ENCODE measurements around the gene RPL15.
A peak's percentile ranks its signal among the peaks of the same experiment; 100 is the strongest.

RPL15 gene

DNA sequence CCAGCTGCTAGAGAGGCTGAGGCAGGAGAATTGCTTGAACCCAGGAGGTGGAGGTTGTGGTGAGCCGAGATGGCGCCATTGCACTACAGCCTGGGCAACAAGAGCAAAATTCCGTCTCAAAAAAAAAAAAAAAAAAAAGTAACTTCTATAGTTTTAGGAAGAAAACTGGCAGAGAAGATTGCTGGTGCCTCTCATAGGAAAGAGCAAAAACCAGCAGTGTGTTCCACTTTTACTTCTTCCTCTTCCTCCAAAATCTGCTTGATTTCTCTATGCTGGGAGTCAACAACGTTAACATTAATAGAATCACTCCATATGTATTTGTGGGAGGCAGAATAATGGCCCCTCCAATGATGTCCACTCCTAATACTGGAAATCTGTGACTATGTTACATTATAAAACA lies 15.6 kb downstream of the RPL15 start:
- no peak for DNase-seq

DNA sequence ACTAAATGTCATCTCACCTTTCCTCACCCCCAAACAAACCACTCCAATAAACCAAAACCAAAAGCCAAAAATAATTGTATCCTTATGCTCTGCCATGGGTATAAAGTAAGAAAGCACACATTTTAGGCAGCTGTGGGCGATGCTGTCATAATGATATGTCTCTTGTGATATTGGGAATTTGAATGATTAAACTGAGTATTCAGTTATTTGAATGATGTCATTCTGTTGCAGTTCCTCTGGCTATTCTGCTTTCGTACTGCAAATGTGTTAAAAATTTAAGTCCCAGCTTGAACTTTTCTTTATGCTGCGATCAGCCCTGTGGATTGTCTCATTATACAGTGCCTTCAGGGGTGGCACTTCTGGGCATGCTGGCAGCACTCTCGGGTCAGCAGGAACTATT lies 17.3 kb downstream of the RPL15 start:
- DNase-seq: no peak

DNA sequence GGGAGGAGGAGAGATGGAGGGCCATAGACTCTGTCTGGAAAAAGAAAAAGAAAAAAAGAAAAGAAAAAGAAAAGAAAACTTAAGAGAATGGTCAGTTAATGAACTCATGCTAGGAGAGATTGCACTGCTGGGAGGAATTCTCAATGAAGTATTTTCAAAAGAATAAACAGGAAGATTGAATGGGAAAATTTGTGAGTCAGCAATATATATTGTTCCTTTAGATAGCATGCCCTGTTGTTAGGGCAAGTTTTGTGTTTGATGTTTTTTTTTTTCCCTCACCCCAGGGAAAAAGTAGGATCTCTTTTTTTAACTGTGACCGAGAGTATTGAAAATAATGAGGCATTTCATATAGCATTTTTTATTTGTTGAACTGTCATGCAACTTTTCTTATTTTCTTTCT lies 20.4 kb downstream of the RPL15 start:
- DNase-seq: no peak

DNA sequence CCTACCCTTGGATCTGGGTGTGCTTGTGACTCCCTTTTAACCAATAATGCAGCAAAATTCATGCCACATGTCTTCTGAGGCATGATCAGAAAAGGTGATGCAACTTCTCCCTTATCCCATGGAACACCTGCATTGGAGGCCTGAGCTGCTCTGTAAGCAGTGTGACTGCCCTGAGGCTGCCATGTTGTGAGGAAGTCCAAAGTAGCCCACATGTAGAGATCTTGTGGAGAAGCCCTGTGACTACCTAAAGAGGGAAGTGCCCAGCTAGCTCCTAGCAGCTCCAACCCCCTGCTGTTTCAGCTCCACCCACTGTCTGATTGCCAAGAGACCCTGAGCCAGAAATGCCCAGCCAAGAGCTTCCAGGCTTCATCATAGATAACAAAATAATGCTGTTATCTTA lies 21.8 kb downstream of the RPL15 start:
- DNase-seq: no peak

DNA sequence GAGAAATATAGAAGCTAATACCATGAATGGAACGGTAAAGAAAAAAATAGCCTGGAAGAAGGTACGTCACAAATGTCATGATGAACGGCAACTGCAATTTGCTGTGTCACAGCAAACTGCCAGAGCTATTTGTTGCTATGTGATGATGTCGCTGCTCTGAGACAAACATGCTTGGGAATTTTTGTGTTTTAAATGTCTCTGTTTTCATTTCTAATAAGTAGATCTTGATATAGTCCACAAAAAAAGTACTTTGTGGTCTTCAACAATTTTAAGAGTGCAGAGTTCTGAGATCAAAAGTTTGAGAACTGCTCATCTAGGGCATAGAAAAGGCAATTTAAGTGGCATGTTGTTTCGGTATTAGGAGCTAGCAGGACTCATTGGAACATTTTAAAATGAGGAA lies 23.8 kb downstream of the RPL15 start:
- no peak for DNase-seq

DNA sequence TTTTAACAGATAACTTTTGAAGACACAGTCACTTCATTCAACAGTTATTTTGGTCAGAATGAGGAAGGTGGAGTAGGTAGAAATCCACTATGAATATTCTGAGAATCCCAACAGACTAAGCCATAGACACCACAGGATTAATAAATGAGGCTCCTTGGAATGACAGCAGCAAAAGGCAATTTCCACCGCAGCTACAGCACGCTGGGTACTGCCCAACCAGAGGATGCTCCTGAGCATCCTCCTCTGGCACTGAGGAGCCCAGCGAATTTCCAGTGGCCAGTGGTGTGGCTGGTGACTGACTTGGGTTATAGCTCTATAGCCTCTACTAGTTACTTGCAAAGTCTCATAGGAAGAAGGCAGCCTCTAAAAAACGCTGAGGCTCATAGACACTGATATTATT lies 24.5 kb downstream of the RPL15 start:
- no peak for DNase-seq

DNA sequence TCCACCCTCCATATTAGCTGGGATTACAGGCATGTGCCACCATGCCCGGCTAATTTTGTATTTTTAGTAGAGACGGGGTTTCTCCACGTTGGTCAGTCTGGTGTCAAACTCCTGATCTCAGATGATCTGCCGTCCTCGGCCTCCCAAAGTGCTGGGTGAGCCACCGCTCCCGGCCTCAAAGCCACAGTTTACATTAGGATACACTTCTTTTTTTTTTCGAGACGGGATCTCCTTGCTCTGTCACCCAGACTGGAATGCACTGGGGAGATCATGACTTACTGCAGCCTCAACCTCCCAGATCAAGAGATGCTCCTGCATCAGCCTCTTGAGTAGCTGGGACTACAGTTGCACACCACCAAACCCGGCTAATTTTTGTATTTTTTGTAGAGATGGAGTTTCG lies 25.6 kb downstream of the RPL15 start:
- DNase-seq: no peak

DNA sequence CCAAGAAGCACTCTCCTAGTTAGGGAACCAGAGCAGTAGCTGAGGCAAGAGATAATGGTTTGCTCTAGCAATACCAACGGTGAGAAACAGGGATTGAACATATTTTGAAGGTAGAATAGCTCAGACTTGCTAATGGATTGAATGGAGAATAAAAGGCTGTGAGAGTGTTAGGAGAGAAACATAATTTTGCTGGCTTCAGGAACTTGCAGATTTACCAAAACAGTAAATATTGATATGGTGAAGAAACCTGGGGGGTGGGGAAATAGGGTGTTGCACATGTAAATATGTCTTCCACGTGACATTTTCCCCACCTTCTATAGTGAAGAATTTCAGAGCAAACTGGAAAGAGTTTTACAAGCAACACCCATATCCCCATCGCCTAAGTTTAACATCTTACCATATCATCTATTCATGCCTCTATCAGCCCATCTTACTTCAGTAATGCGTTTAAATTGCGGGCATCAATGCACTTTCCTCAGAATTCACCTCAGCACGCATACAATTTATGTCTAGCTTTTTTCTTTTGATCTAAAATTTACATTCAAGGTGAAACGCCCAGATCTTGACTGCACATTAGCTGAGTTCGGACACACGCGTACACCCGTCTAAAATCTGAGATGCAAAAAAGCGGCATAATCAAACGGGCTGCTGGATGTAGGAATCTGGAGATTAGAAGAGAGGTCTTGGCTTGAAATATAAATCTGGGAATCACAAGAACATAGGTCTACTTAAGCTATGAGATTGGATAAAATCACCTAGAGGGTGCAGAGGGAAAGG lies 27.3 kb downstream of the RPL15 start:
- no peak for DNase-seq

DNA sequence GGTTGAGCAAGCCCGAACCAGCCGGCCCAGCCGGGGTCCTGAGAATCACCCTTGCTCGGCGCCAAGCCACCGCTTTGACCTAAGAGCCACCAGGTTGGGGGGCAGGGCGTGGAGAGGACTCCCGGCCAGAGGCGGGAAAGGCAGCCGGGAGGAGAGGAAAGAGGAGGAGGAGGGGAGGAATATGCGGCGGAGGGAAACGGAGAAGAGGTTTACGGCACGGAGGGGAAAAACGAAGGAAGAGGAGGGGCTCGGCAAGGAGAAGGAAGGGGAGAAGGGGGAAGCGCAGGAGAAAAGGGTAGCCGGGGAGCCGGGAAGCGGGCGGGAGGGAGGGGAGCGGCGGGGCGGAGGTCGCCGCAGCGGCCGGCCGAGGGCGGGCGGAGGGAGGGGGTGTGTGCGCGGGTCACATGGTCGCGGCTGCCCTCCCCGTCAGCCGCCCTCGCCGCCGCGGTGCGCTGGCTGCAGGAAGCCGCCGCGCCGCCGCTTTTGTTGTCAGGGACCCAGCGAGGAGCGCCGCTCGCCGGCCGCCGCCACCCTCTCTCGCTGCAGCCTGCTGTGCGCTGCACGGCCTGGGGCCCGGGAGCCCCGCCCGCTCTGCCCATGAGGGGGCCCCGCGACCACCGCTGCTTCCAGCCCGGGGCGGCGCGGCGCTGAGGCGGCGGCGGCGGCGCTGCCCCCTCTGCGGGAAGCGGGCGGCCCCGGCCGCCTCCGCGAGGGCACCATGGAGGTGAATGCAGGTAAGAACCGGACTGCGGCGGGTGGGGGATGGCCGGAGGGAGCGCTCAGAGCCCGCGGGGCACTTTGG lies 28.1 kb downstream of the RPL15 start, which contains the start of gene NR1D2:
NR1D2 (plus strand) TSS at position 426 of the 802 bp plus-strand sequence; CDS start at position 719, 293 bp downstream.
- DNase-seq: peak; percentile 56

DNA sequence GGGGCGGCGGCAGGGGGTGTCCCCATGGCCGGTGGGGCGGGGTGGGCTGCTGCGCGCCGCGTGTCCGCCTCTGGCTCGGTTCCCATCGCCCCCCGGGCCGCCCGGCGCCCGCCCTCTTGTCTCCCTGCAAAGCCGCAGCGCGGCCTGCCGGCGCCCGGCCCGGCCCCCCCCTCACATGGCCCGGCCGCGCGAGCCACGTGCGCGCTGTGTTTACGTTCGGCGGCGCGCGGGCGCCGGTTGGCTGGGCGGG lies 28.7 kb downstream of the RPL15 start:
- DNase-seq: no peak

DNA sequence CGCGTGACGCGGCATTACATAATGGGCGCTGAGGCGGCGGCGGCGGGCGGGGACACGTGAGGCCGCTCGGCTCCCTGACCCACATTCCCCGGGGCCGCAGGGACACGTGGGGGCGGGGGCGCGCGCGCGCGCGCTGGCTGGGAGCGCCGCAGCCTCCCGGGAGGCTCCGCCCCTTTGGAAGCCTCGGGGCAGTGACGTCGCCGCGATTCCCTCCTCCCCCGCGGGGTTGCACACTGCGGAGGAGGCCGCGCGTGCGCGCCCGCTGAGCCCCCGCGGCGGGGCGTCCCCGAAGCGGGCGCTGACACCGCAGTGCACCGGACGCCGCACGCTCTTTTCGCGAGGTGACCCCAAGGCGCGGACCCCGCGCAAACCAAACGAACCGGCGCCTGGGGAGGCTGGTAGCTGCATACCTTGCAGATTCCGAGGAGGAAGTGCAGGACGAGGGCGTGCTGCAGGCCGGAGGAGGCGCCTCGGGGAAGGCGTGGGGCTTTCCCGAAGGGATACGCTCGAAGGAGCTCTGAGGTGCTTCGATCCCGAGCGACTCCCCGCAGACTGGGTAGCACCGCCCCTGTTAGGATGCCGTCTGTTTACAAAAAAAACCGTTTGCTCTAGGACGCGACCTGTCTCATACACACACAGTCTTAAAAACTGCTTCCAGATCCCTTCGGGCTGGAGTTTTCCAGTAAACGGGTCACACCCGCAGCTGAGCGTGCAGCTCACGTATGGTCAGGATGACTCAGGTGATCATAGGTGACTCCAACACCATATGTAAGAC lies 29.2 kb downstream of the RPL15 start:
- peak; percentile 84 for DNase-seq

DNA sequence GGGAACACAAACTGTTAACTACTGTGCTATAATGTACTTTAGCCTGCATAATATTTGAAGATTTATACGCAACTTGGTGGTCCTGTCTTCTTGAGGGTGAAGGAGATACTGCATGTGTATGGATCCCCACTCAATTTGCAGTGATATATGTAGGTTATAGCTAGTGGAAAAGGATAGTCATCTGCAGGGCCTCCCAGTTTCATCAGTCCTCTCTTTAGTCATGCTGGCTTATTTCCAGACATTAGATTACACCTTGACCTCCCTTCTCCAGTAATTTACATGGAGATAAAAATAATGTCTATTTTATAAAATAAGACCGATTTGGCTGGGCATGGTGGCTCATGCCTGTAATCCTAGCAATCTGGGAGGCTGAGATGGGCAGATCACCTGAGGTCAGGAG lies 31.8 kb downstream of the RPL15 start:
- DNase-seq: no peak

DNA sequence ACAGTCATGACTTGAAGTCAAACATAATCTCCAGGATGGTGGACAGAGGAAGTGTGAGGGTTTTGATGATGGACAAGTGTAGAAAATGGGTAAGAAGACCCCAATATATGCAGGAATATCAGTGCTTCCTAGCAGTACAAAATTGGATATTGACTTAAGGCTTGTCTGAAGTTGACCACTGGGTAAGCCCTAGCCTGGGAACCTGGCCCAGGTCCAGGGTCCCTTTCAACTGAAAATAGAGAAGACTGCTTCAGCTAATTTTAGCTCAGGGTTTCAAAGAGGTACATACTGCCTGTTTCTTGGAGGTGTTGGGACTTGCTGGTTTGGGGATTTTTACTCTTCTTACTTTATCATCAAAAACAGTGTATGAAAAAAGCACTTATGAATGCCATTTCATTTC lies 32.9 kb downstream of the RPL15 start:
- no peak for DNase-seq

DNA sequence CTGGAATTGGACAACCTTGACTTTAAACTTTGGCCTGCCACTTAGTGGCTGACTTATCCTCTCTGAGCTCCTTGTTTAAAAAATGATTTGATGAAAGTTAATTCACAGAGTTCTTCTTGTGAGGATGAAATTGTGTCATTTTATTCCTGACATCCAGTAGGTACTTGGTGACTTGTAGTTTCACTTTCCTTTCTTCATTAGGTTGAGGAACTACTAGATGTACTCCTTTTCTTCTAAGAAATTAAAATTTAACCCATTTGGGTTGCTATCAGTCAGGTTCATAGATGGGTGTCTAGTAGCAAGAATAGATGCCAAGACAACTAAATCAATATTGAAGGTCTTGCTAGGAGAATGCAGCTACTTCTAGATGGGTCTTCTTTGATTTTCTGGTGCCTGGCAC lies 33.4 kb downstream of the RPL15 start:
- no peak for DNase-seq

DNA sequence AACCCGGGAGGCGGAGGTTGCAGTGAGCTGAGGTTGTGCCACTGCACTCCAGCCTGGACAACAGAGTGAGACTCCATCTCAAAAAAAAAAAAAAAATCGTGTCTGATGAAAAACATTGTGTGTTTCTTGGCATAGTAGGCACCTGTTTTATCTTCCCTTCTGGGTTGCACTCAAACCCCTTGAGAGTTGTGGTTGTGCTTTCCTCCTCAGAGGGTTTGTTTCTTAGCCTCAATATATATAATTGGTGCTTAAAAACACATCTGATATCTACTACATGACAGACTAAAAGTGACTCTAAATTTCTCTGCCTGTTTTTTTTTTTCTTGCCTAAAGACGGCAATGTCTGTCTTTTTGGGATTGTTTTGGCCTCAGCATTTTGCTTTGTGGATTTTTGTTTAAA lies 35.7 kb downstream of the RPL15 start:
- no peak for DNase-seq

DNA sequence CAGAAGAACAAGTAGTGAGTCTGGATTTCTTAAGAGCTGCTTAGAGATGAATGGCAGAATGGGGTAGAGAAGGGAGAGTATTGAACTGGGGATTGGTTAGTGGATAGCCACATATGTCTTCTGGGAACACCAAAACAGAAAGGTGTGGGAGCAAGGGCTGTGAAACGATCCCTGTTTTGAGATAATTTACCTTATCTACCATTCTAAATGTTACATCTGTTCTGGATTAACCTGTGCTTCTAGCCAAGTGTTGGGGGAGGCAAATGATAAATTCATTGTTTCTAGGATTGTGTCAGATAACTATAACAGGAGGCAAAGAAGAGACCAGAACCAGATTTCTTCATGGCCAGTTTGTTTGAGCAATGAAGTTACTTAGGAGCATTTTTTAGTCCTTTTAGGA lies 36.6 kb downstream of the RPL15 start:
- no peak for DNase-seq

DNA sequence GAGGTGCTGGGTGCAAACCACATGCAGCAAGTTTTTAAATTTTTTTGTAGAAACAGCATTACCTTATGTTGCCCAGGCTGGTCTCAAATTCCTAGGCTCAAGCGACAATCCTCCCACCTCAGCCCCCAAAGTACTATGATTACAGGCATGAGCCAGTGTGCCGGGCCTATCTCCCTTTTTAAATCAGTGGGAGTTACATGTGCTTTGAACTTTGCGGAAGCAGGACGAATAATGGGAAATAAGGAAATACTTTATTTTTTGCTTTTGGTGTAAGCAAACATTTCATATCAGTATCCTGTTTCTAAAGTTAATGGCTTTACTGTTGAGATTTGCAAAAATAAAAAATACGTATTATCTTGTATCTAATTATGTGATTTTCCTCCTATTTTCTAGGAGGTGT lies 37.2 kb downstream of the RPL15 start:
- DNase-seq: no peak

DNA sequence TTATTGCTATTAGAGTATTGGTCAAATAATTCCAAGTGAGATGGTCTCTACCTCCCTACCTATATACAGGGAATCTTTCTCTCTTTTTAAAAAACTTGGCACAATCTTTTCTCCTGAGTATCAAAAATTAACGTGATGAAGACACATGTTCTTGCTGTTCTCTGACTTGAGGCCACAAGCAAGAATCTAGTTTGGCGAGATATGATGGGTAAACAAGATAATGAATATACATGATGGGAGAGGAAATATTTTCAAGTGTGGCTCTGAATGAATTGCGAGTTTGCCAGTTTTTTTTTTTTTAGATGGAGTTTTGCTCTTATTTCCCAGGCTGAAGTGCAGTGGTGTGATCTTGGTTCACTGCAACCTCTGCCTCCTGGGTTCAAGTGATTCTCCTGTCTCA lies 39.8 kb downstream of the RPL15 start:
- no peak for DNase-seq

DNA sequence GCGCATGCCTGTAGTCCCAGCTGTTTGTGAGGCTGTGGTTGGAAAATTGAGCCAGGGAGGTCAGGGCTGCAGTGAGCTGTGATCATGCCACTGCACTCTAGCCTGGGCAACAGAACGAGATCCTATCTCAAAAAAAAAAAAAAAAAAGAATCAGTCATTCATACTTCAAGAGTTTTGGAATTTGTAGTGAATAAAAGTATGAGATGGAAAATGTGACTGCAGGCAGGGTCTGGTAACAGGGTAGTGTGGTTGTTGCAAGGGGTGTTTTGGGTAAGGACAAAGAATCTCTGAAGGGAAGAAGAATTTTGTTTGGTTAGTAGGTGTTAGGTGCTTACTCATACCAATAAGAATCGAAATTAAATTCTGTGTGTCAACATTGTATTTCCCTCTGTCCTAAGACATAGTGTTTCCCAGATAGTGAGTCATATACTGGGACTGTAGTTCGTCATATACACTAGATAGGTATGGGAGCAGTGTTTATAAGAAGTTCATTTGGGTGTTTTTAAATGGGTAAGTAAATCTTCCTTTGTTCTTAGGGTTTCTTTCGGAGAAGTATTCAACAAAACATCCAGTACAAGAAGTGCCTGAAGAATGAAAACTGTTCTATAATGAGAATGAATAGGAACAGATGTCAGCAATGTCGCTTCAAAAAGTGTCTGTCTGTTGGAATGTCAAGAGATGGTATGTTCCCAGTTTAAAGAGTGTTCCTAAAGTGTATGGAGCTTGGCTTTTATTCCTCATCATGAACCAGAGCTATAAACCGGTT lies 42.4 kb downstream of the RPL15 start:
- DNase-seq: no peak

DNA sequence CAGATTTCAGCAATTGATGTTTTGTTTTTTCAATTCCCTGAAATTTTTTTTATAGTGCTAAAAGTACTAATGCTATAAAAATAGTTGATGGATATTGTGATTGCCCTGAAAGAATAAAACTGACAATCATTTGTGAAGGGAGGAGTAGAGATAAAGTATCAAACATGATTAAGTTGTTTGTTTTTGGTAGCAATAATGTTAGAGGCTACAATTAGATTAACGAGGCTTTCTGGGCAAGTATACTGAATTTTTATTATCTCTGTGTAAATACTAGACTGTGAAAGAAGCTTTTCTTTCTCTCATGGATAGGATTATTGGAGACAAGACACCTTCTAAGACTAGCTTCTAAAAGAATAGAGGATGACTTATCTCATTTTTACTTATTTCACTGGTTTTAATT lies 43.7 kb downstream of the RPL15 start:
- DNase-seq: no peak

DNA sequence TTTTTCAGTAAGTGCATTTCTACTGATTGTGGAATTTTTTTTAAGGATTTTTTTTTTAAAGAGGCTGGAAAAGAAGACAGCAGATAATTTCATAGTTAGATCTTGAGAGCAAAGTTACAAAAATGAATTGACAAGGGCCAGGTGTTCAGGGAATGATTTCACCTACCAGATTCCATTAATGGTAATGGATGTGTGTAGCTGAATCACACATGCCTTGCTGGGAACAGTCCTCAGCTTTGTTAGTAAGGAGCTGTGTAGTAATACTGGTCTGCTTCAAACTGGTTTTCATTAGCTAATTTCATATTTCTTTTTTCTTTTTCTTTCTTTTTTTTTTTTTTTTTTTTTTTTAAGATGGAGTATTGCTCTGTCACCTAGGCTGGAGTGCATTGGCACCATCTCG lies 44.1 kb downstream of the RPL15 start:
- DNase-seq: no peak

DNA sequence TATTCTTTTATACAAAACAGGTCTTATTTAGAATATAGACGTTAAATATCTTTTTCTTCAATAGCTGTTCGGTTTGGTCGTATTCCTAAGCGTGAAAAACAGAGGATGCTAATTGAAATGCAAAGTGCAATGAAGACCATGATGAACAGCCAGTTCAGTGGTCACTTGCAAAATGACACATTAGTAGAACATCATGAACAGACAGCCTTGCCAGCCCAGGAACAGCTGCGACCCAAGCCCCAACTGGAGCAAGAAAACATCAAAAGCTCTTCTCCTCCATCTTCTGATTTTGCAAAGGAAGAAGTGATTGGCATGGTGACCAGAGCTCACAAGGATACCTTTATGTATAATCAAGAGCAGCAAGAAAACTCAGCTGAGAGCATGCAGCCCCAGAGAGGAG lies 45.0 kb downstream of the RPL15 start:
- no peak for DNase-seq

DNA sequence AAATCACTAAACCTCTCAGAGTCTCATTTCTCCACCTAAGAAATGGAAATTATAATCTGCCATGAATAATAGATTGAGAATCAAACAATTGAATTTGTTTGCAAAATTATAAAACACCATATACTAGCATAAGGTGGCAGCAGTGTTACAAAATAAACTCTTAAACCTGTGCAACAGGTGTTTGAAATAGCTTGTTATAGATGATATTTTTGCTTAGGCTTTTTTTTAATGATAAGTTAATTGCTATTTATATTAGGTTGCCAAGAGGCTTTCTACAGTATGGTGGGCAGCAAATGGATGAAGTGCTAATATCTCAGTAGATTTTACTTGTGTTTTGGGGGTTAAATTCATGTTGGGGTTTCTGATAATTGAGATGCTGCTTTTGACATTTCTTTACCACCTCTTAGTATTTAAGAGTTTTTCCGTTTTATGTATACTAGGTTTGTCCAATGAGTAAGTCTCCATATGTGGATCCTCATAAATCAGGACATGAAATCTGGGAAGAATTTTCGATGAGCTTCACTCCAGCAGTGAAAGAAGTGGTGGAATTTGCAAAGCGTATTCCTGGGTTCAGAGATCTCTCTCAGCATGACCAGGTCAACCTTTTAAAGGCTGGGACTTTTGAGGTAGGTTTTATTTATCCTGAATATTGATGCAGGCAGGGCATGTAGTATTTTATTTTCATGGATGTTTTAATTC lies 47.8 kb downstream of the RPL15 start:
- DNase-seq: no peak

Measured in NCI-H2171 (cell line).